Retina (tissue), 1 donor: ENCODE data around the gene YAF2.
A peak's percentile ranks its signal among the peaks of the same experiment; 100 is the strongest.
"Not testable (repeated sequence)": the region's sequence is repeated elsewhere in the genome, so short reads cannot be mapped to it uniquely, and the experiment has no call there.

Experiments
- DNase-seq: peaks from one replicate; pipeline ENCODE4 v3.0.0-alpha.2; 2016

Gene YAF2

GRCh38 chr12:42192258-42192657, 45.8 kb downstream of the YAF2 start:
- DNase-seq = no peak

DNA sequence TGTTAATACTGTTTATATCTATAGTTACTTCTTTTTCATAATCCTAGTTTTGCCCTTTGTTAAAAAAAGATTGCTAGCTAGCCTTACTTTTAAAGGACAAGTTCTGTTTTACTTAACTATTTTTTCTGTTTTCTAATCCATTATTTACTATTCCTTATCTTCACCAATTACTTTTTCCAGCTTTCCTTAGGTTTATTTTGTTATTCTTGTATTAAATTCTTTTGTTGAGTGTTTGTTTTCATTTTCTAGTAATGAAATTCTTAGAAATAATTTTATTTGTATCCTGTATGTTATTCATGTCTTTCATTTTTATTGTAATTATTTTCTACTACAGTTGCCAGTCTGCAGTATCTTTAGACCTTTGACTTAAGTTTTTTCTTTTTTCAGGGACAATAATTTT, 47.7 kb downstream of the YAF2 start:
- DNase-seq = no peak

GRCh38 chr12:42188275-42188674, 49.8 kb downstream of the YAF2 start:
- DNase-seq = not testable (repeated sequence)

DNA sequence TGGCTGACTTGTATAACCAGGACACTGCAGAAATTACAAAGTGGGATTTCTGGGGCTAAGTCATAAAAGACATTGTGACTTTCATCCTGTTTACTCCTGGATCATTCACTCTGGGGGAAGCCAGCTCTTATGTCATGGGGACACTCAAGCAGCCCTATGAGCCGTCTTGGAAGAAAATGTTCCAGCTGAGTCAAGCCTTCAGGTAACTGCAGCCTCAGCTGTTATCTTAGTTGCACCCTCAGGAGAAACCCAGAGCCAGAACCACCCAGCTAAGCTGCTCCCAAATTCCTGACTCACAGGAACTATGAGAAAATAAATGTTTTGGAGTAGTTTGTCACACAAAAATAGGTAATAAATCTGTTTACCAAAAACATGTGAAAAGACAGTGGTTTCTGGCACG, 50.2 kb downstream of the YAF2 start:
- no peak for DNase-seq

DNA sequence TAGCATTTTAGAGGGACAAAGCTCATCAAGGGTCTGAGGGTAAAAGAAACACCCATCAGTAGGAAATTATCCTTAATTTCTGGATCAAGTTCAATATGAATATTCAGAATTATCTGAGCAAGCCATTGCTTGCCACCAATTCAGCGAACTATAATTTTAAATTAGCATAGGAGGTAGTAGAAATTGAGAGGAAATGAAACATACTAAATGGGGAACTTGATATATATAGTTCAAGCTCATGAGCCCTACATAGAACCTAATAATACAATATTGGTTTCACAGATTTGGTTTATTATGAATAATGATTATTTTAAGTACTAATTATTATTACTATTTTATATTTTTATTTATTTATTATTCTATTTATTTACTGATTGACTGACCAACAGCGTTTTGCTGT, 51.3 kb downstream of the YAF2 start:
- DNase-seq = no peak

DNA sequence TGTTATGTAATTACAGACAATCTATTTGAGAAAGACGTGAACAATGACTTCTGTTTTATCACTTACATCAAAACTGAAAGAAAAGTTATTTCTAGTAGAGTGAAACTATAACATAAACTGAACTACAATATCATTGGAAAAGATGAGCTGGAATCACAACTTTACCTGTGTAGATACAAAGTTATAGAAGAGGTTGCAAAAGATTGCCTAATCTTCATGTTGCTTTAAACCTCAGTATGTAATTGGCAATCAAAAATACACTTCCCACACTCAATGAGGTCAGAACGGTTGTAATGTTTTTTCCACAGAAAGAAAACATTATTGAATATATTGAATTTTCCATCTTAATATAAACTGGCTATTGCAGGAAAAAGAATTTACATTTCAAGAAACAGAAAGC, 55.7 kb downstream of the YAF2 start:
- DNase-seq = no peak

- DNase-seq = peak; percentile 30
Measured at GRCh38 chr12:42180990-42181596, 57.0 kb downstream of the YAF2 start.

- DNase-seq = no peak
Measured at GRCh38 chr12:42178101-42178500, 59.9 kb downstream of the YAF2 start.

- DNase-seq = no peak
Measured at GRCh38 chr12:42174978-42175377, 63.1 kb downstream of the YAF2 start.

- no peak for DNase-seq
Measured at GRCh38 chr12:42173961-42174521, 64.0 kb downstream of the YAF2 start.

- no peak for DNase-seq
Measured at GRCh38 chr12:42172441-42173210, 65.4 kb downstream of the YAF2 start.

GRCh38 chr12:42167711-42168110, 70.3 kb downstream of the YAF2 start:
- no peak for DNase-seq

DNA sequence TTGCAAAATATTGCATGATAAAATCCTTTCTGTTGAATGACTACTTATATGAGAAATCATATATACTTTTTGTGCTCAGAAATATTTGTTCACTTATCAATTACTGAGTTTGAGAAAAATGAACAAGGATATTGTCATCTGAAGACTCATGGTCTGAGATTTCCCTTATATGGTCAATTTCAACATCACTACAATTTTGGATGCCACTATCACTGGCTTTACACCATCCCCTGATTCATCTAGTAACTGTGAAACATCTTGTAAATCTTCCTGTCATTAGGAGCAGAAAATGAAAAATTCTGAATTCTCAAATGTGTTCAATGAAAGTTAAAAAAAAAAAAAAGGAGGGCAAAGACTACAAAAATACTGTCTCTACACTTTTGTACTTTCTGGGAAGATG, 71.5 kb downstream of the YAF2 start:
- no peak for DNase-seq

- no peak for DNase-seq
Measured at GRCh38 chr12:42163913-42164312, 74.1 kb downstream of the YAF2 start.

- no peak for DNase-seq
Measured at GRCh38 chr12:42162965-42163364, 75.1 kb downstream of the YAF2 start.

GRCh38 chr12:42162193-42162592, 75.9 kb downstream of the YAF2 start:
- DNase-seq = no peak

DNA sequence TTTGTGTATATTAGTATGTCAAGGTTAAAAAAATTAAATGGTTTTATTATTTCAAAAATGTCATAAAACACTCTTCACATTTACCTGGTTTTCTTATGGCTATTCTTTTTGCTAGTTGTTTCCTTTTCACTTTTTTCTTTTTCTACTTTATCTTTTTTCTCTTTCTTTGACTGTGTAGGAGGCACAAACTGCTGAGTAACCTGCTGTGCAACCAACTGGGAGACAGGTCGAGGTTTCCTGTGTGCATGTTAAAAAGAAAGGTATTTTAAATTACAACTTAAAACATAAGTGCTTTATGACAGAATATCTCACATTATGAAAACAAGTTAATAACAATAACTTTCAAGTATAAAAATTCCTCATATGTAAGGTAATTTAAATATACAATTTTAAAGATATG, 76.5 kb downstream of the YAF2 start:
- DNase-seq = no peak

DNA sequence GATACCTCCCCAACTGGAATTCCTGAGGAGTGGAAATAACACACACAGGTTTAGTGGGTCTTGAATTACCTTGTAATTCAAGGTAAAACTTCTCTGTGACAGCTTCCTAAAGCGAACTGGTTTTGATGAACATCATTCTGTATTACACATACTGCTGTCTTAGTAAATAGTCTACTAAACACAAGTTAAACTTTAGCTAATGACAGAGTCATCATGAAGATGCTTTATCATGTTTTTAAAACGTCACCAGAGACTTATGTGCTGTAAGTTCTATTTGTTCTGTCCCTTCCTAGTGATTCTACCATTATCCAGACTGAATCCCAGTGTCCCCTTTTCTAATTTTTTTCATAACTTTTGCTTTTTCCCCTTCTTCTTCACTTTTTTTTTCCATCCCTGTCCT, 81.8 kb downstream of the YAF2 start:
- no peak for DNase-seq

GRCh38 chr12:42145552-42146215, 92.4 kb downstream of the YAF2 start:
- DNase-seq = no peak

DNA sequence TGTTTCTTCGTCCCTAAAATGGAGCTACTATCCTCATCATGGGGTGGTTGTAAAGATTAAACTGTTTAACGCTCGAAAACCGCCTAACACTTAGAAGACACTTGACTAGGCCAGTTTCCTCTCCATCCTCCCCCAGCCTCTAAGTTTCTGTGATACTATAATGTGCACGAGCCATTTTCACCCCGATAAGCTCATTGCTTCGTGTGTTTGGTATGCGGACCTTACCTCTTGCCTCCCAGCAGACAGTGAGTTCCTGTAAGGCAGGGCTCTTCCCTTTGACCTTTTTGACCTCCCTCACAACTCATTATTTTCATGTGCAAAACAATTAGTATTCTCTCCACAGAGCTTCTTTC, 92.9 kb downstream of the YAF2 start:
- no peak for DNase-seq

GRCh38 chr12:42144408-42145196, 93.4 kb downstream of the YAF2 start, which contains the start of gene GXYLT1:
TSS of gene GXYLT1 (minus strand) at chr12:42144874. CDS start at chr12:42144646, 228 bp downstream.
- DNase-seq = peak; percentile 95

DNA sequence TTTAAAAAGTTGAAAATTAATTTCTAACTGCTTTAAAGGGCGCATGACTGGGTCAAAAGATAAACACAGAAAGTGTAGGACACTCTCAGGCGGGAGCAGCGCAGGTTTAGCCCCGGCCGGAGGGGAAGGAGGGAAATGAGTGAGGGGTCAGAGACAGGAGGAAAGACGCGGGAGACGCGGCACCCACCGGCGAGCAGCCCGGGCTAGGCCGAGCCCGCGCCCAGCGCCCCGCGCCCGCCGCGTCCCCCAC, 94.0 kb downstream of the YAF2 start:
- peak; percentile 61 for DNase-seq

DNA sequence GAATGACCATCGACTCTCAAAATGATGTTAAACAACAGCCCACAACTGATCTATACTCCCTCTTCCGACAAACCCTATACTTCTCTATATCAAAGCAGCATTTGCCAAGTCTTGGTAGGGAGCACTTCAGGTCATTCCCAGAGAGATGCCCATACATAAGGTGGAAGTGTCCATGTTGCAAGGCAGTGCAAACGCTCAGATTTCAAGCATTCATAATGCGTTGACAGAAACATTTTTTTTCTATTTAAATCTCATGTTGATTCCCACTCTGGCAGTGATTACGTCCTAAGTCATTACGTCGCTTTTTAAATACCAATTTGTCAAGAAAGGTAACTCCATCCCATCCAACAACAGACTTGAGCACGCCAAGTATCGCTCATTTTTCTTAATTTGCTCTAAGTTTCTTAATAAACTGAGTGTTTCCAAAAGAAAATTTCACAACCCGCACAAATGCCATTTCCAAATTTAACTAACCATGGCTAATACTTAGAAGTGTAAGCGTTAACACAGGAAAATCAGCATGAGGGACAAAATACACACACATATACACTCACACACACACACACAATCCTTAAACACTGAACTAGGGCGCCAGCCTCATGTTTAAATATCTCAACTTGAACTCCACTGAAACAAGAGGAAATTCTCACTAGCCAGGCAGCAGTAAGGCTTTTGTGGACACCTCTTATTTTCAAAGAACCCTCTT, 94.4 kb downstream of the YAF2 start:
- peak; percentile 25 for DNase-seq
